Neural progenitor cell (in vitro differentiated cells): ENCODE measurements around the gene RBM10.

ENCODE experiments used
- EZH2 ChIP-seq: fragments of 200-600 bp; sonication (generic); IDR thresholded peaks from 2 replicates; pipeline ENCODE4 v1.6.1; 2017; ENCODE audit warnings: antibody characterized with exemption, mild to moderate bottlenecking, moderate library complexity
- EZH2phosphoT487 ChIP-seq: fragments of 200-600 bp; sonication (generic); IDR thresholded peaks from 2 replicates; pipeline ENCODE4 v1.6.1; 2017; ENCODE audit warnings: antibody characterized with exemption
- TF ChIP-seq, protein P1 (sequence below): fragments of 200-600 bp; sonication (generic); IDR thresholded peaks from 2 replicates; pipeline ENCODE4 v1.5.1; 2017; ENCODE audit warnings: antibody characterized with exemption, mild to moderate bottlenecking

DNA sequence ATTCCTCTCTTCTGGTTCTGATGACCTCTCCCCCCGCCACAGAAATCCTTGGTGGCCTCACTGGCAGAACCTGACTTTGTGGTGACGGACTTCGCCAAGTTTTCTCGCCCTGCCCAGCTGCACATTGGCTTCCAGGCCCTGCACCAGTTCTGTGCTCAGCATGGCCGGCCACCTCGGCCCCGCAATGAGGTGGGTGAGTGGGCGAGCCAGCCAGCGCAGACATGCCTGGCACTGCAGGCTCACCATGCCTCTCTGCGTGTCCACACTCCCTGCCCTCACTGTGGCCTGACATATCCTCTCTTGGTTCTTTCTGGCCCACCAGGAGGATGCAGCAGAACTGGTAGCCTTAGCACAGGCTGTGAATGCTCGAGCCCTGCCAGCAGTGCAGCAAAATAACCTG, 57.3 kb downstream of the RBM10 start:
- TF ChIP-seq, protein P1, sequence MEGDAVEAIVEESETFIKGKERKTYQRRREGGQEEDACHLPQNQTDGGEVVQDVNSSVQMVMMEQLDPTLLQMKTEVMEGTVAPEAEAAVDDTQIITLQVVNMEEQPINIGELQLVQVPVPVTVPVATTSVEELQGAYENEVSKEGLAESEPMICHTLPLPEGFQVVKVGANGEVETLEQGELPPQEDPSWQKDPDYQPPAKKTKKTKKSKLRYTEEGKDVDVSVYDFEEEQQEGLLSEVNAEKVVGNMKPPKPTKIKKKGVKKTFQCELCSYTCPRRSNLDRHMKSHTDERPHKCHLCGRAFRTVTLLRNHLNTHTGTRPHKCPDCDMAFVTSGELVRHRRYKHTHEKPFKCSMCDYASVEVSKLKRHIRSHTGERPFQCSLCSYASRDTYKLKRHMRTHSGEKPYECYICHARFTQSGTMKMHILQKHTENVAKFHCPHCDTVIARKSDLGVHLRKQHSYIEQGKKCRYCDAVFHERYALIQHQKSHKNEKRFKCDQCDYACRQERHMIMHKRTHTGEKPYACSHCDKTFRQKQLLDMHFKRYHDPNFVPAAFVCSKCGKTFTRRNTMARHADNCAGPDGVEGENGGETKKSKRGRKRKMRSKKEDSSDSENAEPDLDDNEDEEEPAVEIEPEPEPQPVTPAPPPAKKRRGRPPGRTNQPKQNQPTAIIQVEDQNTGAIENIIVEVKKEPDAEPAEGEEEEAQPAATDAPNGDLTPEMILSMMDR, result no peak
- TF ChIP-seq EZH2 (no peak), EZH2phosphoT487 (no peak)
